Fibroblast of pulmonary artery (primary cell): ENCODE measurements around the gene HHAT.

ENCODE experiments used
- DNase-seq: peaks from one replicate; pipeline ENCODE4 v3.0.0-alpha.2; 2010; ENCODE audit warnings: low read depth
- H3K4me3 ChIP-seq: replicated peaks from 2 replicates; pipeline ENCODE4 v1.5.1; 2011; ENCODE audit warnings: low read depth, mild to moderate bottlenecking, control low read depth, low read length, moderate library complexity
- CTCF ChIP-seq: IDR thresholded peaks from 2 replicates; pipeline ENCODE4 v1.5.1; 2011; ENCODE audit warnings: mild to moderate bottlenecking, control low read depth, low read length, inconsistent platforms; ENCODE audit errors: missing control alignments

HHAT gene

GRCh38 chr1:210709701-210710100 is 381.0 kb downstream of the HHAT start:
- TF ChIP-seq CTCF: no peak
- DNase-seq: no peak
- H3K4me3 ChIP-seq: no peak overlapping the region

GRCh38 chr1:210711825-210712612 is 383.3 kb downstream of the HHAT start:
- DNase-seq: no peak
- TF ChIP-seq CTCF: no peak
- no peak overlapping the region for H3K4me3 ChIP-seq

GRCh38 chr1:210715072-210715471 is 386.4 kb downstream of the HHAT start:
- no peak overlapping the region for H3K4me3 ChIP-seq
- DNase-seq: no peak
- TF ChIP-seq CTCF: no peak

- no peak overlapping the region for H3K4me3 ChIP-seq
- DNase-seq: no peak
- no peak for TF ChIP-seq CTCF
Measured at GRCh38 chr1:210722410-210723081, 393.8 kb downstream of the HHAT start.

- TF ChIP-seq CTCF: no peak
- no peak for DNase-seq
- H3K4me3 ChIP-seq: no peak overlapping the region
Measured at GRCh38 chr1:210723646-210724045, 394.9 kb downstream of the HHAT start.

GRCh38 chr1:210724768-210725167 is 396.1 kb downstream of the HHAT start:
- no peak for DNase-seq
- no peak overlapping the region for H3K4me3 ChIP-seq
- TF ChIP-seq CTCF: no peak
